Medulla oblongata (tissue), 1 donor: ENCODE results near the gene ADGRG6.
"Not testable (repeated sequence)": the region's sequence is repeated elsewhere in the genome, so short reads cannot be mapped to it uniquely, and the experiment has no call there.

ENCODE experiments used
- DNase-seq: peaks from one replicate; pipeline ENCODE4 v3.0.0-alpha.2; 2015; ENCODE audit errors: extremely low spot score

ADGRG6 gene

GRCh38 chr6:142407685-142408273 lies 106.0 kb downstream of the ADGRG6 start:
- no peak for DNase-seq

GRCh38 chr6:142408409-142408808 lies 106.6 kb downstream of the ADGRG6 start:
- no peak for DNase-seq

- no peak for DNase-seq
Observed at GRCh38 chr6:142409794-142410193, 108.0 kb downstream of the ADGRG6 start.

- no peak for DNase-seq
Observed at GRCh38 chr6:142411145-142411544, 109.3 kb downstream of the ADGRG6 start.

DNA sequence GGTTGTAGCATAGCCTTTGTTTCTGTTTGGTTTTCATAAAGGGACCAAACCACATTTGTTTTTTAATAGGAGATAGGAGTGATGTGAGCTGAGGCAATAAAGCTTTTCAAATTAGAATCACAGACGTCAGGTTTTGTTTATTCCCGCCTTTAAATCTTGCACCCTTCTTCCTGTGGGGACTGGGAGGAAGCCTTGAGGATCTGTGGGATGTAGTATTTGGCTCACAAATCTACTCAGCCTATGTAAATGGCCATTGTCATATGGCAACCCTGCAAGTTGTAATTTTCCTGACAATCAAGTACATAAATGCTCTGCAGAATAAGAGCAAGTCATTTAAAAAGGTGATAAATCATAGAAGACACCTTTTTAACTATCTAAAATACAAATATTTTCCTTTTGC lies 110.4 kb downstream of the ADGRG6 start:
- DNase-seq, result no peak

- DNase-seq, result no peak
Observed at GRCh38 chr6:142412658-142413057, 110.9 kb downstream of the ADGRG6 start.

- DNase-seq, result no peak
Observed at GRCh38 chr6:142413111-142413510, 111.3 kb downstream of the ADGRG6 start.

DNA sequence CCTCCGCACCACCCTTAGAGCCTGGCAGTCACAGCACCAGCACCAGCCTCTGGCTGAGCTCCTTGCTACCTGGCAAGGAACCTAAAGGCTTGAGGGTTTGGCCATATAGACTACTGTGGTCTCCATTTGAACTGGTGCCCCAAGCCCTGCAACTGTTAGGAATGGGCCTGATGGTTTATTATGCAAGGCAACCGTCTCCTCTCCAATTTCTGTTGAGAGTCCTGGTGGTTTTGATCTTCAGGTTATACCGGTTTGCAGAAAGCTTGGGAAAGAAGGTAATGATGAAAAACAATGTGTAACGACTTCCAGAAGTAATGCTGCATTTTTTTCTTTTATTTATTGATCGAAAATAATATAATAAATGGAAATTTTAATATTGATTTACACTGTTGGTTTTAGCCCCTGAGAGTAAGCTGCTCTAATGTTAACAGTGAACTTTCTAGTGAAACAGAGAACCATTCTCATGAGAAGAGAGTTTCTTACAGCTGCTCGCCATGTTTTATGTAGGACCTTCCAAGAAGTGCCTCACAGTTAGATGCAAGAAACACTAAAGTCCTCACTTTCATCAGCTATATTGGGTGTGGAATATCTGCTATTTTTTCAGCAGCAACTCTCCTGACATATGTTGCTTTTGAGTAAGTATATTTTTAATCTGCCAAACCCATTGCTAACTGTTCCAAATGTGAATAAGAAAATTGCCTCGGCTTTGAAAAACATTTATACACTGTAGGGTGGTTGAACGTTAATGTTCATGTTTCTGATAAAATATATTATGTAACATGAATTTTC lies 112.8 kb downstream of the ADGRG6 start:
- DNase-seq, result no peak

DNA sequence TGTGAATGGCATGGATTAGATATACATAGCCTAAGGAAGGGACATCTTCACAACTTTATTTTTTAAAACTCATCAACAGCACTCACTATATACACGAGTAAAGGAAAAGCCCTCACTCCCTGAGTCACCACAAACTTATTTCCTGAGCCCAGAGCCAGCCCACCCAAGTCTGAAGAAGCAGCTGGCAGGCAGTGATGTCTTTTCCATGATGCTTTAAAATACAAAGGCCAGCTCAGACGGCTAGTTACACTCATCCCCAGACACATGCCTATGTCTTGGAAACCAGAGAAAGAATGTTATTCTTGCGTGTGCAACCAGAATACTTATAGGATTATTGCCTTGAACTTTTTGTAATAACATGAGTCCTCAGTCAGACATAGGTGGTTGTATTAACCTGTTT lies 114.4 kb downstream of the ADGRG6 start:
- no peak for DNase-seq

GRCh38 chr6:142416686-142417085 lies 114.9 kb downstream of the ADGRG6 start:
- no peak for DNase-seq

- no peak for DNase-seq
Observed at GRCh38 chr6:142417331-142417750, 115.5 kb downstream of the ADGRG6 start.

DNA sequence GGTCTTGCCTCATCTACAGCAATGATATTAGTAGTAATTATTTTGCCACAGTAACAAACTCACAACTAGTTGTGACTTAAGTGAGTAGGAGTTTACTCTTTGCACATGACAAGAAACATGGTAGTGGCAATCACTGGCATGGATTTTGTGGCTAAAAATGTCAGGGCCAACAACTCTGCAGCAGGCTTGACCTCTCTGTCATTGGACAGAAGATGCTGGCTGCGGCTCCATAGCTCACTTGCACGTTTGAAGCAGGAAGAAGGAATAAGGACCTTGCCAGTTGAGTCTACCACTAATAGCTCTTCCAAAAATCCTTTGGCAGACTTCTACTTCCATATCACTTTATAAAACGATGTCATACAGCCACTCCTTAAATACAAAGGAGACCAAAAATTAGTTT lies 117.3 kb downstream of the ADGRG6 start:
- no peak for DNase-seq

GRCh38 chr6:142420802-142421201 lies 119.0 kb downstream of the ADGRG6 start:
- no peak for DNase-seq

DNA sequence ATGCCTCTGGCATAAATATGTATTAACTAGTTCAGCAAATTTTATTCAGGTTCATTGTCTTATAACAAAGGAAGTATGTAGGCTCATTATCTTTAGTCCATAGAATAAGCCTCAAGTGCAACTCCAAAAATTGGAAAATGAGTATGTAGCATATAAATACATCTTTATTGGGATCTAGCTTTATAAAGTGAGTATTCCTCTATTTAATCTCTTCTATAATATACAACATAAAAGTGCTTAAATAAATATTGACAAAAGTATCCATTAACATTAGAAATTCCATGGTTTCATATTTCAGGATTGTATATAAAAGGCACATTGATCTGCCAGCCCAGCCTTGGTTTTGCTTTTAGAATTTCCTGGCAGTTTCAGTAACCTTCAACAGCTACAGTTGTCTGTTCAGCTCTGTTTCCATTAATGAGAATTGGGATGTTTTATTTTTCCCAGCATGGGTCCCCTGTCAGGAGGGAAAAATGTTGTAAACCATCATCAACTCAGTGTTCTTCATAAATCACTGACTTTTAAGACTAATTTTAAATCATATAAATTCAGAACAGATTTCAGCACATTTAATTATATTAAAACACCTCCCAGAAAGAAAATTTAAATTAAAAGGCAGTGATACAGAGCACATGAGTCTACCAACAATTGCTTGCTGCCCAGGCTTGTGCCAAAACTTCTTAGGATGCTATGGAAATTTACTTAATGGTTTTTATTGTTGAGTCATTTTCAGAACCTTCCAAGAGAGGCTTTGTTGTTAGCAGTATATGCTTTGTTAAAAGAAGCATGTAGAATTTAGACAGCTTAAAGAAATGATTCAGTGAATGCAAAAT lies 119.7 kb downstream of the ADGRG6 start:
- DNase-seq, result no peak

DNA sequence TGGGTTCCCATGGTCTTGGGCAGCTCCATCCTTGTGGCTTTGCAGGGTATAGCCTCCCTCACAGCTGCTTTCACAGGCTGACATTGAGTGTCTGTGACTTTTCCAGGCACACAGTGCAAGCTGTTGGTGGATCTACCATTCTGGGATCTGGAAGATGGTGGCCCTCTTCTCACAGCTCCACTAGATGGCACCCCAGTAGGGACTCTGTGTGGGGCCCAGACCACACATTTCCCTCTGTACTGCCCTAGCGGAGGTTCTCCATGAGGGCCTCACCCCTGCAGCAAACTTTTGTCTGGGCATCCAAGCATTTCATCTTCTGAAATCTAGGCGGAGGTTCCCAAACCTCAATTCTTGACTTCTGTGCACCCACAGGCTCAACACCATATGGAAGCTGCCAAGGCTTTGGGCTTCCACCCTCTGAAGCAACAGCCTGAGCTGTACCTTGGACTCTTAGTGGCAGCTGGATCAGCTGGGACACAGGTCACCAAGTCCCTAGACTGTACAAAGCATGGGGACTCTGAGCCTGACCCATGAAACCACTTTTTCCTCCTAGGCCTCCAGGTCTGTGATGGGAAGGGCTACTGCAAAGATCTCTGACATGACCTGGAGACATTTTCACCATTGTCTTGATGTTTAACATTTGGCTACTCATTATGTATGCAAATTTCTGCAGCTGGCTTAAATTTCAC lies 124.8 kb downstream of the ADGRG6 start:
- not testable (repeated sequence) for DNase-seq

DNA sequence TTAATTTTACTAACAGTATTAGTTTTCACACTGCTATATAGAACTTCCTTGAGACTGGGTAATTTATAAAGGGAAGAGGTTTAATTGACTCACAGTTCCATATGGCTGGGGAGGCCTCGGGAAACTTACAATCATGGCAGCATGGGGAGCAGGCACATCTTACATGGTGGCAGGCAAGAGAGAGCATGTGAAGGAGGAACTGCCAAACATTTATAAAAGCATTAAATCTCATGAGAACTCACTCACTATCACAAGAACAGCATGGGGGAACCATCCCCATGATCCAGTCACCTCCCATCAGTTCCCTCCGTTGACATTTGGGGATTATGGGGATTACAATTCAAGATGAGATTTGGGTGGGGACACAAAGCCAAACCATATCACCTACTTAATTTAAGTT lies 126.7 kb downstream of the ADGRG6 start:
- not testable (repeated sequence) for DNase-seq

DNA sequence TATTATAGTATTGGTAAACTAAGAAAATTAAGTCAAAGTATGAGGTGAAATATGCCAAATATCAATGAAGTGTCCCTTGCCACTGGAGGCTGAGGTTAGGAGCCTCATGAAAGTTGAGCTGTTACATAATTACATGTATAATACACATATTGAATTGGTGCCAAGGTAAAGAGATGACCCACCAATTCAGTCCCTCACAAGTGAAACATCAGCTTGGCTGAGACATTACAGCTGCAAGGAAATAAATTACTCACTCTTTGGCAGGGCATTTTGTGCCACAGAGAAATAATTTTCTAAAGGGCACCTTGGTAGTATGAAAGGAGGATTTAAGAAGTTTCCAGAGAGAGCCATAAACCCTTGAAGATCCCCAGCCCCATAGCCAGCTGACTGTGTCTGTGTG lies 127.4 kb downstream of the ADGRG6 start:
- DNase-seq, result no peak

DNA sequence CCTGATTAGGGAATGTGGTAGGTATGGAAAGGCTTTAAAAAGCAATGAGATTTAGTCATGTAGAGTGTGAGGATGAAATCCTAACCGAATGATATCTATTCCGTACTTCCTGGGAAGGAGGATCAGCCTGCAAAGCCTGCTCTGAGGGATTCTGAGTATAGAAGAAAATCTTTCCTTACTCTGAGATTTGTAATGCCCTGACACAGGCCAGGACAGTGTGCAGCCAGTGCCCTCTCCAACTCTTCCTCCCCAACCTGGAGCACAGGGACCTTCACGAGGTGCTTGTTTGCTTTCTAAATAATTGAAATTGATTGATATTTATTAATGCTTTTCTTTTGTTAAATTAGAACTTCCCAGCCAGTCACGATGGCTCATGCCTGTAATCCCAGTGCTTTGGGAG lies 131.6 kb downstream of the ADGRG6 start:
- DNase-seq, result no peak

- no peak for DNase-seq
Observed at GRCh38 chr6:142438898-142439297, 137.1 kb downstream of the ADGRG6 start.

DNA sequence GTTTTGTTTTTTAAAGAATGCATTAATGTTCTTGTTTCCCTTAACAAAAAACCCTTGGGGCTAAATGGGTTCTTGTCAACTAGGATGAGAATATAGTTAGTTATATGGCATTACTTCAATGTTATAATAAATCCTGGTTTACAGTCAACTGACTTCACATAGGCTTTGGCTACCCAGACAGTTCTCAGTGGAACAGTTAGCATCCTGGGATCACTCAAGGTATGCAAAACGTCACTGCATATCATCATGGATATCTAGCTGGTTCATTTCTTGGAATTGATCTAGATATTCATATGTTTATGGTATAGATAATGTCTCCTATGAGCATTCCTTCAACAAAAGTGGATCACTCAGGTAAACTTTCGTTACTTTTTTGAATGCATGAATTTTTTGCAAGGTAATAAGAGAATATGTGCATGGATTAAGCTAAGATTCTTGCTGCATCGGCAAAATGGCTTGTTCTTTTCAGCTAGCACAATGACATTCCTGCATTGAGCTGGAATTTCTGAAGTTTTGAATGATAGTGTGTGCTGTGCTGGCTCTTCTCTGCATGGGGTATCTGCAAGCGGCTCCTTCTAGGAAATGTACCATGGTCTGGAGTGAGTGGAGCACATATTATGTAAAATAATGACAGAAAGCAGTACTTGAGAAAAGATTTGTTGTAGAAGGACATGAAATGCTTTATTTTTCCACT lies 138.9 kb downstream of the ADGRG6 start:
- DNase-seq, result no peak

DNA sequence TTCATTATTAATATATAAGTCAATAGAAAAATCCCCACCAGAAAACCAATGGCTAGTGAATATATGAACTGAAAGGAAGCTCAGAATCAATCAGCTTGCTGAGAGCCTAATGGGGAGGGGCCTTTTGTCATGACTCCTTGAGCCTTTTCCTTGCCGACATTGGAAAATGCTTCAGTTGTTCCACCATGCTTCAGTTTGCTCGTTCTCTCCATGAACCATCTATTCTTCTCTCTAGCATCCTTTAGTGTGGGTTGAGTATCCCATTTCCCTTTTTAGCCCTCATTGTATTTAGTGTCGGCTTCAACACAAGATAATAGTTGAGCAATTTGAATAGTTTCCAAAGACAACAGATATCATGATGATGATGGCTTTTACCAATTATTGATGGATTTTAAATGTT lies 139.9 kb downstream of the ADGRG6 start:
- no peak for DNase-seq
